ENCODE results near the gene TSPAN5. TPM values are rescaled to one million over a fixed set of nuclear protein-coding genes. Genes with fewer than 3 reads are reported as not detected.
A peak's percentile ranks its signal among the peaks of the same experiment; 100 is the strongest.

Gene TSPAN5
- total and polyA plus RNA-seq, 9 of the 15 experiments (the other 6 are each of a cell fraction or from before 2014, with no cell fraction given): 0.58 to 6.6 (median 0.73) TPM

DNA sequence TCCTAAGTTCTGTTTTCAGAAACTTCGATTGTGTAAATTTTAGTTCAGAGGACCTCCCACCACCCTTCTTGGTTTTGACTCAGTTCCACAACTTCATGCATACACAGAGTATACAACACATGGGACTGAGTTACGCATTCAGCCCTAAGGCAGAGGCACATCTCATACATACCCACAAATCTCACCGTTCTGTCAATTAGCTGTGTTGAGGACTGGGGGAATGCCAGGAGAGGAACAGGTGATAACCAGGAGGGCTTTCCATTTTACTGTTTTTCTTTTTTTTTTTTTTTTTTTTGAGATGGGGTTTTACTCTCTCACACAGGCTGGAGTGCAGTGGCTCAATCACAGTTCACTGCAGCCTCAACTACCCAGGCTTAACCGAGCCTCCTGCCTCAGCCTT is 150.2 kb downstream of the TSPAN5 start (continued):
- TF ChIP-seq ZNF57 (CRISPR knock-in tag; IDR thresholded peaks at IDR 0.05): no peak
- TF ChIP-seq KLF16 (IDR thresholded peaks at IDR 0.05): no peak
- TF ChIP-seq, protein P1, sequence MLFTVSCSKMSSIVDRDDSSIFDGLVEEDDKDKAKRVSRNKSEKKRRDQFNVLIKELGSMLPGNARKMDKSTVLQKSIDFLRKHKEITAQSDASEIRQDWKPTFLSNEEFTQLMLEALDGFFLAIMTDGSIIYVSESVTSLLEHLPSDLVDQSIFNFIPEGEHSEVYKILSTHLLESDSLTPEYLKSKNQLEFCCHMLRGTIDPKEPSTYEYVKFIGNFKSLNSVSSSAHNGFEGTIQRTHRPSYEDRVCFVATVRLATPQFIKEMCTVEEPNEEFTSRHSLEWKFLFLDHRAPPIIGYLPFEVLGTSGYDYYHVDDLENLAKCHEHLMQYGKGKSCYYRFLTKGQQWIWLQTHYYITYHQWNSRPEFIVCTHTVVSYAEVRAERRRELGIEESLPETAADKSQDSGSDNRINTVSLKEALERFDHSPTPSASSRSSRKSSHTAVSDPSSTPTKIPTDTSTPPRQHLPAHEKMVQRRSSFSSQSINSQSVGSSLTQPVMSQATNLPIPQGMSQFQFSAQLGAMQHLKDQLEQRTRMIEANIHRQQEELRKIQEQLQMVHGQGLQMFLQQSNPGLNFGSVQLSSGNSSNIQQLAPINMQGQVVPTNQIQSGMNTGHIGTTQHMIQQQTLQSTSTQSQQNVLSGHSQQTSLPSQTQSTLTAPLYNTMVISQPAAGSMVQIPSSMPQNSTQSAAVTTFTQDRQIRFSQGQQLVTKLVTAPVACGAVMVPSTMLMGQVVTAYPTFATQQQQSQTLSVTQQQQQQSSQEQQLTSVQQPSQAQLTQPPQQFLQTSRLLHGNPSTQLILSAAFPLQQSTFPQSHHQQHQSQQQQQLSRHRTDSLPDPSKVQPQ (CRISPR knock-in tag; IDR thresholded peaks at IDR 0.05; ENCODE audit: borderline replicate concordance): no peak

DNA sequence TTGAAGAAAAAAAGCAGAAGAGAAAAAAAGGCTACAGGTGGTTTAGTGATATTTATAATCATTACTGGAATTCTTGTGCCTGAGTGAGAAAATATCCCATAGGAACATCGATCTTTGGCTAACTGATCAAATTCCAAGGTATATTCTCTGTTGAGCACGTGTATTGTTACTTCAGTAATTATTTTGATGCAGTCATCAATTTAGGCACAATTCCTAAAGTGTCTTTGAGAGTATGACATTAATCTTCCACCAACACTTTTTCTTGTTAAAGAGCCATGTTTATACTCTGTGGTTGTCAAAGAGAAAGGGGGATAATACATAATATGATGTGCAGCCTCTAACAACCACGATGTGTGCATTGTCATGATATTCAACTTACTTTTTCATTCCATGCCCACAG is 151.1 kb downstream of the TSPAN5 start:
- no peaks in the 10 kb centered on the region for H3K36me3 ChIP-seq (ENCODE audit: control insufficient read depth, insufficient read depth, low read length)
- no peak overlapping the region for H2AFZ ChIP-seq (ENCODE audit: low read depth, low read length)
- ChIA-PET POLR2A (interaction anchor here (0.6 to 0.7 kb wide), 2 partner anchors 9 to 11 kb away, joined by 3 read pairs; no protein-coding TSS in a partner anchor), CTCF (ENCODE audit: low intra/inter-chr PET ratio) (interaction anchor here (0.5 to 0.6 kb wide), 2 partner anchors 488 to 955 kb away, joined by 3 read pairs; no protein-coding TSS in a partner anchor)
- no peak overlapping the region for H3K27ac ChIP-seq (ENCODE audit: extremely low read depth, low read depth, low read length)
- H3K4me2 ChIP-seq (ENCODE audit: insufficient read depth, low read length): no peak overlapping the region
- no TSS peak for BruUV-seq (replicated peaks)
- TF ChIP-seq ETS2 (tag; IDR thresholded peaks at IDR 0.05; ENCODE audit: borderline replicate concordance, poor library complexity, severe bottlenecking) (no peak), ZNF316 (IDR thresholded peaks at IDR 0.05) (peak; percentile 50; the same call in 1 of the 2 replicates), SRSF7 (optimal IDR thresholded peaks at IDR 0.05; ENCODE audit: low read depth, low read length) (no peak), WHSC1 (IDR thresholded peaks at IDR 0.05; ENCODE audit: low read length) (no peak), ZSCAN32 (CRISPR knock-in tag; IDR thresholded peaks at IDR 0.05) (no peak), GABPA (tag; conservative IDR thresholded peaks at IDR 0.05; ENCODE audit: low read depth) (no peak)
- TF ChIP-seq, protein P2, sequence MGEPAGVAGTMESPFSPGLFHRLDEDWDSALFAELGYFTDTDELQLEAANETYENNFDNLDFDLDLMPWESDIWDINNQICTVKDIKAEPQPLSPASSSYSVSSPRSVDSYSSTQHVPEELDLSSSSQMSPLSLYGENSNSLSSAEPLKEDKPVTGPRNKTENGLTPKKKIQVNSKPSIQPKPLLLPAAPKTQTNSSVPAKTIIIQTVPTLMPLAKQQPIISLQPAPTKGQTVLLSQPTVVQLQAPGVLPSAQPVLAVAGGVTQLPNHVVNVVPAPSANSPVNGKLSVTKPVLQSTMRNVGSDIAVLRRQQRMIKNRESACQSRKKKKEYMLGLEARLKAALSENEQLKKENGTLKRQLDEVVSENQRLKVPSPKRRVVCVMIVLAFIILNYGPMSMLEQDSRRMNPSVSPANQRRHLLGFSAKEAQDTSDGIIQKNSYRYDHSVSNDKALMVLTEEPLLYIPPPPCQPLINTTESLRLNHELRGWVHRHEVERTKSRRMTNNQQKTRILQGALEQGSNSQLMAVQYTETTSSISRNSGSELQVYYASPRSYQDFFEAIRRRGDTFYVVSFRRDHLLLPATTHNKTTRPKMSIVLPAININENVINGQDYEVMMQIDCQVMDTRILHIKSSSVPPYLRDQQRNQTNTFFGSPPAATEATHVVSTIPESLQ (CRISPR knock-in tag; IDR thresholded peaks at IDR 0.05): no peak
- 0 out of 5 replicates have a peak, but pooled peaks cover 0 to 4% of the 10 kb centered on the region in 2 experiments for H3K27me3 ChIP-seq (ENCODE audit: control insufficient read depth in 2 of 2, insufficient read depth in 2 of 2, low read length in 2 of 2)
- H3K4me3 ChIP-seq: no peak overlapping the region
- H3K4me1 ChIP-seq (replicated peaks in 1 of 2; ENCODE audit: control insufficient read depth in 2 of 2, insufficient read depth in 2 of 2, low read length in 2 of 2): no peaks in the 10 kb centered on the region; a peak in 1 of 5 replicates
- no peak overlapping the region for H3K9ac ChIP-seq (ENCODE audit: insufficient read depth in 1 of 2, low read depth in 2 of 2, low read length in 2 of 2)
- 4% methylated on average over 3 of the region's 3 CpGs for WGBS (ENCODE audit: insufficient coverage, low coverage, missing lambda C conversion rate)
- no peak for DNase-seq (ENCODE audit: extremely low read depth in 1 of 4, low spot score in 3 of 4)
- no peaks in the 10 kb centered on the region for H4K20me1 ChIP-seq (replicated peaks; ENCODE audit: control insufficient read depth, insufficient read depth, low read length)
- H3K9me1 ChIP-seq (ENCODE audit: control insufficient read depth, insufficient read depth, low read length): no peaks in the 10 kb centered on the region
- intact Hi-C loops (cut with micrococcal nuclease) (no loop called here), in situ Hi-C loops (cut with MboI) (no loop called here)
- H3K79me2 ChIP-seq (ENCODE audit: control insufficient read depth, insufficient read depth, low read length): no peaks in the 10 kb centered on the region
- no peaks in the 10 kb centered on the region for H3K9me3 ChIP-seq (replicated peaks; ENCODE audit: control insufficient read depth, insufficient read depth, low read depth, low read length)
- no peak for ATAC-seq
- no peak for FAIRE-seq

Measured in K562 (cell line).